Tibial nerve (tissue), 4 donors: ENCODE results near the gene CCDC60. TPM values are rescaled to one million over a fixed set of nuclear protein-coding genes. Genes with fewer than 3 reads are reported as not detected.
"Not testable (repeated sequence)": the region's sequence is repeated elsewhere in the genome, so short reads cannot be mapped to it uniquely, and the experiment has no call there.

ENCODE experiments used
- DNase-seq, 2 donors: peaks; one replicate each; pipeline ENCODE4 v3.0.0-alpha.2; 2019; ENCODE audit warnings: low spot score in 2 of 2
- H3K27ac ChIP-seq, 4 donors: fragments of 200-600 bp; sonication (generic) in 3 of 4; one replicate each; pipeline ENCODE4 v1.5.1; 2017 to 2019; ENCODE audit warnings: mild to moderate bottlenecking in 1 of 4
- H3K27me3 ChIP-seq, 2 donors: fragments of 200-600 bp; sonication (generic) in 1 of 2; one replicate each; pipeline versions ENCODE4 v1.5.1 to v1.6.0; 2017 to 2019
- H3K36me3 ChIP-seq, 3 donors: fragments of 200-600 bp; sonication (generic); one replicate each; pipeline ENCODE4 v1.5.1; 2018 to 2019
- H3K4me1 ChIP-seq, 4 donors: fragments of 200-600 bp; sonication (generic) in 3 of 4; one replicate each; pipeline ENCODE4 v1.5.1; 2017 to 2019
- H3K4me3 ChIP-seq, 4 donors: fragments of 200-600 bp; sonication (generic) in 3 of 4; one replicate each; pipeline ENCODE4 v1.5.1; 2017 to 2019; ENCODE audit warnings: mild to moderate bottlenecking in 1 of 4, moderate library complexity in 1 of 4
- H3K9me3 ChIP-seq, 4 donors: fragments of 200-600 bp; sonication (generic) in 3 of 4; one replicate each; pipeline ENCODE4 v1.5.1; 2017 to 2019
- CTCF ChIP-seq, 5 experiments: fragments of 200-600 bp in 3 of 5; fragments of 450-650 bp in 2 of 5; sonication (generic) in 3 of 5; IDR thresholded peaks; one replicate each; pipeline ENCODE4 v1.5.1; 2016 to 2019; ENCODE audit warnings: antibody characterized with exemption in 5 of 5, mild to moderate bottlenecking in 3 of 5, moderate library complexity in 2 of 5
- EP300 ChIP-seq, 2 donors: sonication (generic); formaldehyde crosslinking; IDR thresholded peaks; one replicate each; pipeline ENCODE4 v1.6.1; 2017; ENCODE audit warnings: antibody characterized with exemption in 2 of 2, mild to moderate bottlenecking in 1 of 2
- POLR2A ChIP-seq, 2 donors: fragments of 450-650 bp; IDR thresholded peaks; one replicate each; pipeline ENCODE4 v1.6.1; 2017; ENCODE audit warnings: antibody characterized with exemption in 2 of 2, mild to moderate bottlenecking in 2 of 2, moderate library complexity in 2 of 2
- WGBS, 2 donors: methylation state at CpG; one replicate each; pipeline ENCODE4 v1.1.5; 2018; 5-methylcytosine and 5-hydroxymethylcytosine counted together
- total RNA-seq, 4 donors: library from RNA; depleted of rRNA; stranded (reverse); fragments of >200 nt; gene quantifications; one replicate each; pipeline ENCODE4 v1.1.0, GENCODE V29; 2016

CCDC60 gene
- total RNA-seq, 4 donors from 2014 or later, result not detected

- Histone ChIP-seq H3K27ac (no peak overlapping the region), H3K27me3 (no peaks in the 10 kb centered on the region), H3K9me3 (no peaks in the 10 kb centered on the region), H3K36me3 (no peaks in the 10 kb centered on the region), H3K4me1 (no peaks in the 10 kb centered on the region), H3K4me3 (no peak overlapping the region)
- DNase-seq, result no peak
- WGBS, 2 donors, result 74 to 77% methylated on average over 2 of the region's 2 CpGs
- no peak for TF ChIP-seq CTCF (IDR thresholded peaks at IDR 0.05)
- no peak for TF ChIP-seq POLR2A (IDR thresholded peaks at IDR 0.05)
- no peak for TF ChIP-seq EP300 (IDR thresholded peaks at IDR 0.05)
Measured at GRCh38 chr12:119341988-119342387, 7.5 kb downstream of the CCDC60 start.

- no peak for DNase-seq
- WGBS, 2 donors, result 91 to 94% methylated on average over 7 of the region's 7 CpGs
- no peaks in the 10 kb centered on the region for H3K27me3 ChIP-seq
- no peaks in the 10 kb centered on the region for H3K36me3 ChIP-seq
- no peak for TF ChIP-seq CTCF (IDR thresholded peaks at IDR 0.05)
- no peak for TF ChIP-seq EP300 (IDR thresholded peaks at IDR 0.05)
- TF ChIP-seq POLR2A (IDR thresholded peaks at IDR 0.05), result no peak
- H3K9me3 ChIP-seq, result no peaks in the 10 kb centered on the region
- H3K4me3 ChIP-seq, result no peak overlapping the region
- no peaks in the 10 kb centered on the region for H3K4me1 ChIP-seq
- H3K27ac ChIP-seq, result no peak overlapping the region
Measured at GRCh38 chr12:119343130-119343529, 8.6 kb downstream of the CCDC60 start.

GRCh38 chr12:119354172-119354571, 19.6 kb downstream of the CCDC60 start:
- H3K36me3 ChIP-seq, result no peaks in the 10 kb centered on the region
- H3K27me3 ChIP-seq, result no peaks in the 10 kb centered on the region
- no peak overlapping the region for H3K4me3 ChIP-seq
- TF ChIP-seq EP300 (IDR thresholded peaks at IDR 0.05) (no peak), CTCF (IDR thresholded peaks at IDR 0.05) (no peak), POLR2A (IDR thresholded peaks at IDR 0.05) (no peak)
- 60 to 63% methylated on average over 4 of the region's 4 CpGs for WGBS, 2 donors
- peaks cover 0 to 5% (median 0%) of the 10 kb centered on the region in 4 donors for H3K9me3 ChIP-seq
- no peaks in the 10 kb centered on the region for H3K4me1 ChIP-seq
- no peak overlapping the region for H3K27ac ChIP-seq
- DNase-seq, result no peak

- not testable (repeated sequence) for H3K36me3 ChIP-seq, H3K27ac ChIP-seq, H3K9me3 ChIP-seq, H3K4me3 ChIP-seq, H3K27me3 ChIP-seq, H3K4me1 ChIP-seq, DNase-seq
- 89 to 93% methylated on average over 15 to 25 of the region's 33 CpGs for WGBS, 2 donors
Measured at GRCh38 chr12:119360366-119360765, 25.8 kb downstream of the CCDC60 start.

- H3K4me3 ChIP-seq, result no peak overlapping the region
- no peak overlapping the region for H3K27ac ChIP-seq
- H3K36me3 ChIP-seq, result no peaks in the 10 kb centered on the region
- DNase-seq, result no peak
- 82 to 87% methylated on average over 4 of the region's 4 CpGs for WGBS, 2 donors
- no peaks in the 10 kb centered on the region for H3K4me1 ChIP-seq
- TF ChIP-seq POLR2A (IDR thresholded peaks at IDR 0.05) (no peak), CTCF (IDR thresholded peaks at IDR 0.05) (no peak), EP300 (IDR thresholded peaks at IDR 0.05) (no peak)
- H3K27me3 ChIP-seq, result no peaks in the 10 kb centered on the region
- H3K9me3 ChIP-seq, result no peaks in the 10 kb centered on the region
Measured at GRCh38 chr12:119363037-119363436, 28.5 kb downstream of the CCDC60 start.

GRCh38 chr12:119363490-119363889, 29.0 kb downstream of the CCDC60 start:
- Histone ChIP-seq H3K27ac (no peak overlapping the region), H3K36me3 (no peaks in the 10 kb centered on the region), H3K4me1 (no peaks in the 10 kb centered on the region), H3K27me3 (no peaks in the 10 kb centered on the region), H3K4me3 (no peak overlapping the region), H3K9me3 (no peaks in the 10 kb centered on the region)
- TF ChIP-seq CTCF (IDR thresholded peaks at IDR 0.05) (no peak), EP300 (IDR thresholded peaks at IDR 0.05) (no peak)
- no peak for DNase-seq
- WGBS, 2 donors, result 38 to 50% methylated on average over 1 of the region's 1 CpG
